Uterus (tissue), 4 donors: ENCODE data around the gene CDC42EP3. TPM values are rescaled to one million over a fixed set of nuclear protein-coding genes. Genes with fewer than 3 reads are reported as not detected.

Experiments
- DNase-seq, 2 donors: peaks; one replicate each; pipeline ENCODE4 v3.0.0-alpha.2; 2019 to 2020
- H3K27ac ChIP-seq, 2 donors: fragments of 200-600 bp; sonication (generic); 1 replicate in 1 of 2; 2 replicates in 1 of 2; pipeline ENCODE4 v1.5.1; 2016 to 2018
- H3K27me3 ChIP-seq, 2 donors: fragments of 200-600 bp; sonication (generic); one replicate each; pipeline ENCODE4 v1.5.1; 2018 to 2019; ENCODE audit warnings: control low read depth in 1 of 2
- H3K36me3 ChIP-seq, 2 donors: fragments of 200-600 bp; sonication (generic); one replicate each; pipeline ENCODE4 v1.5.1; 2019; ENCODE audit warnings: control low read depth in 1 of 2
- H3K4me1 ChIP-seq, 2 donors: fragments of 200-600 bp; sonication (generic); one replicate each; pipeline ENCODE4 v1.5.1; 2018 to 2019; ENCODE audit warnings: control low read depth in 1 of 2
- H3K4me3 ChIP-seq, 2 donors: fragments of 200-600 bp; sonication (generic); 1 replicate in 1 of 2; 2 replicates in 1 of 2; pipeline ENCODE4 v1.5.1; 2018 to 2019; ENCODE audit warnings: mild to moderate bottlenecking in 1 of 2
- H3K9me3 ChIP-seq, 2 donors: fragments of 200-600 bp; sonication (generic); one replicate each; pipeline ENCODE4 v1.5.1; 2019; ENCODE audit warnings: control low read depth in 1 of 2
- POLR2A ChIP-seq, 2 donors: fragments of 450-650 bp; IDR thresholded peaks; one replicate each; pipeline ENCODE4 v1.6.1; 2016; ENCODE audit warnings: antibody characterized with exemption in 2 of 2, mild to moderate bottlenecking in 1 of 2, moderate library complexity in 1 of 2
- intact Hi-C: fragments of 100-400 bp; cut with DNase I; formaldehyde crosslinking; loops from one replicate; pipeline ENCODE4 v1.15.1; 2023; ENCODE audit warnings: low total_unique reads
- total RNA-seq, 4 donors: library from RNA; depleted of rRNA in 3 of 4; stranded (reverse); fragments of >200 nt in 3 of 4; gene quantifications; one replicate each; pipeline versions ENCODE4 v1.1.0 to v1.2.4, GENCODE V29; 2014 to 2023
- TF ChIP-seq, protein P1 (sequence below), 4 experiments: fragments of 200-600 bp in 2 of 4; fragments of 450-650 bp in 2 of 4; sonication (generic) in 2 of 4; IDR thresholded peaks; one replicate each; pipeline ENCODE4 v1.5.1; 2016 to 2019; ENCODE audit warnings: antibody characterized with exemption in 4 of 4, mild to moderate bottlenecking in 2 of 4, moderate library complexity in 1 of 4
- donor health status: DM: yes; HTN: yes; CAD: no.

The CDC42EP3 gene
- total RNA-seq, 4 donors from 2014 or later, result 24.7 to 93.0 (median 57.3) TPM

DNA sequence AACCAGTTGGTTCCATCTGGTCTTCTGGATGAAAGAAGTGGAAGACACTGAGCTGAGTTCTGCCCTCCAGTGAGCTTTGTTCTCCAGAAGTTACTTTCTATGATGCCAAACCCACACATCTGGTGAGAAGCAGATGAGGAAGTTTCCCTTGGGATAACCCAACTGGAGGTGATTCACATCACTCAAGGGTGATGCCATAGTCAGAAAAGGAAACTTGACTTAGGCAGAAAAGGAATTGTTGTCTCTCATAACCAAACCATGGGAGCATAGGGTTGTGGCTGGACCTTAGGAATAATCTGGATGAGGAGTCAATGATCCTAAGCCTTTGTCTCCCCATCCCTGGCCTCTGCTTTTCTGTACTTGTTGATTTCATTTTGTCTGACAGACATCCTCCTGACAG lies 43.7 kb downstream of the CDC42EP3 start:
- Histone ChIP-seq H3K27me3 (no peaks in the 10 kb centered on the region), H3K36me3 (no peaks in the 10 kb centered on the region), H3K4me3 (no peak overlapping the region), H3K4me1 (no peaks in the 10 kb centered on the region), H3K9me3 (no peaks in the 10 kb centered on the region), H3K27ac (no peak overlapping the region)
- intact Hi-C loops, result no loop called here
- no peak for DNase-seq
- TF ChIP-seq, protein P1, sequence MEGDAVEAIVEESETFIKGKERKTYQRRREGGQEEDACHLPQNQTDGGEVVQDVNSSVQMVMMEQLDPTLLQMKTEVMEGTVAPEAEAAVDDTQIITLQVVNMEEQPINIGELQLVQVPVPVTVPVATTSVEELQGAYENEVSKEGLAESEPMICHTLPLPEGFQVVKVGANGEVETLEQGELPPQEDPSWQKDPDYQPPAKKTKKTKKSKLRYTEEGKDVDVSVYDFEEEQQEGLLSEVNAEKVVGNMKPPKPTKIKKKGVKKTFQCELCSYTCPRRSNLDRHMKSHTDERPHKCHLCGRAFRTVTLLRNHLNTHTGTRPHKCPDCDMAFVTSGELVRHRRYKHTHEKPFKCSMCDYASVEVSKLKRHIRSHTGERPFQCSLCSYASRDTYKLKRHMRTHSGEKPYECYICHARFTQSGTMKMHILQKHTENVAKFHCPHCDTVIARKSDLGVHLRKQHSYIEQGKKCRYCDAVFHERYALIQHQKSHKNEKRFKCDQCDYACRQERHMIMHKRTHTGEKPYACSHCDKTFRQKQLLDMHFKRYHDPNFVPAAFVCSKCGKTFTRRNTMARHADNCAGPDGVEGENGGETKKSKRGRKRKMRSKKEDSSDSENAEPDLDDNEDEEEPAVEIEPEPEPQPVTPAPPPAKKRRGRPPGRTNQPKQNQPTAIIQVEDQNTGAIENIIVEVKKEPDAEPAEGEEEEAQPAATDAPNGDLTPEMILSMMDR (IDR thresholded peaks at IDR 0.05), result no peak
- no peak for TF ChIP-seq POLR2A (IDR thresholded peaks at IDR 0.05)

DNA sequence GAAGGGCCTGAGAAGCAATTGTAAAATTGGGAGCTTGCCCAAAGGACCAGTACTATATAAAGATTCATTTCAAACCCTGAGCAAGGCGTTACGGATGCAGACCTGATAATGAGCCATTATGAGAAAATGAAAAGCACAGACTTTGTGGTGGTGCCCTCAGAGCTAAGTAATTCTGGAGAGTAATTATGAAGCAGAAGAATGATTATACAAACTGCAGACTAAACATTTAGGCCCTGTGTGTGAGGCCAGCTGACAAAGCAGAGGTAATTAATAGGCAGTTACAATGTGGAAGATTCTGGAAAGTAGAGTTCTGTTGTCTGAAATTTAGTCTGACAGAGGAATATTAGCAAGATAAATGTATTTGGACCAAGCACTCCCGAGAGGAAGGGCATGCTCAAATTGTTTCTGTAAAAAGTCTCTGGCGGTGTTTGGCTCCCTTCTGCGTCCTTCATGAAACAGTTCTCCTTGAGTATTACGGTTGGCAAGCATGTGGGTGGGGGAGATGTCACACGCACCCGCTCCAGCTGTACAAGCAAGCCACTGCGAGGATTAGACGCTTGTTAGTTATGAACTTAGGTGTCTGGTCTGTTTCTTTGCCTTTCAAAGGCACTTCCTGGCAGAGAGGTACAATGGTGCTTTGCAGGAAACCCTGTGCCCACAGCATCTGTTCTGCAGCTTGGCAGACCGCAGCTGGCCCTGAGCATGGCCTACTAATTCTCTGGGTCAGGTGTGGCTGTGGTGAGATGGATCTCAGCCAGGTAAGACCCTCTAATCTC lies 45.5 kb downstream of the CDC42EP3 start:
- Histone ChIP-seq H3K36me3 (no peaks in the 10 kb centered on the region), H3K4me3 (no peak overlapping the region), H3K4me1 (no peaks in the 10 kb centered on the region), H3K9me3 (no peaks in the 10 kb centered on the region), H3K27me3 (no peaks in the 10 kb centered on the region), H3K27ac (peak overlapping the region; percentile 67 to 68)
- peak in 1 of 2 donors; percentile 49 for DNase-seq
- intact Hi-C loops, result no loop called here
- TF ChIP-seq POLR2A (IDR thresholded peaks at IDR 0.05), result no peak
- TF ChIP-seq, protein P1 (IDR thresholded peaks at IDR 0.05), result no peak

DNA sequence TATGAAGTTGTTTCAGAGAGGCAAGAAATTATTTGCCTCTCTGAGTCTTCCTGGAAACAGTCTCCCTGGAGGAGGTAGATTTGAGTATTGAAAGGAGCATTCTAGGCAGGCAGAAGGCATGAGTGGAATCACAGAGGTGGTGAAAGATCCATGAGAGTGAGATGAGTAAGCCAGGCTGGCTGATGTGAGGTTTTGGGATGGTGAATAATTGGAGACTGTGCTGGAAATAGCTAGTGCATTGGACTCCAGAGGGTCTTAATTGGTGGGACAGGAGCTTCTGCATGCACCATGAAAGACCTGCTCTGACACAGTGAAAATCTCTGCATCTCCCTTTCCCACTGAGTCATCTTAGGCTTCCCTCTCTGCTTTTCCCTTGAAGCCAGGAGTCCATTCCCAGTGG lies 46.3 kb downstream of the CDC42EP3 start:
- intact Hi-C loops, result no loop called here
- peak overlapping the region; percentile 67 to 68 for H3K27ac ChIP-seq
- H3K27me3 ChIP-seq, result no peaks in the 10 kb centered on the region
- no peaks in the 10 kb centered on the region for H3K36me3 ChIP-seq
- no peaks in the 10 kb centered on the region for H3K4me1 ChIP-seq
- TF ChIP-seq, protein P1 (IDR thresholded peaks at IDR 0.05), result no peak
- TF ChIP-seq POLR2A (IDR thresholded peaks at IDR 0.05), result no peak
- no peaks in the 10 kb centered on the region for H3K9me3 ChIP-seq
- DNase-seq, result no peak
- no peak overlapping the region for H3K4me3 ChIP-seq

DNA sequence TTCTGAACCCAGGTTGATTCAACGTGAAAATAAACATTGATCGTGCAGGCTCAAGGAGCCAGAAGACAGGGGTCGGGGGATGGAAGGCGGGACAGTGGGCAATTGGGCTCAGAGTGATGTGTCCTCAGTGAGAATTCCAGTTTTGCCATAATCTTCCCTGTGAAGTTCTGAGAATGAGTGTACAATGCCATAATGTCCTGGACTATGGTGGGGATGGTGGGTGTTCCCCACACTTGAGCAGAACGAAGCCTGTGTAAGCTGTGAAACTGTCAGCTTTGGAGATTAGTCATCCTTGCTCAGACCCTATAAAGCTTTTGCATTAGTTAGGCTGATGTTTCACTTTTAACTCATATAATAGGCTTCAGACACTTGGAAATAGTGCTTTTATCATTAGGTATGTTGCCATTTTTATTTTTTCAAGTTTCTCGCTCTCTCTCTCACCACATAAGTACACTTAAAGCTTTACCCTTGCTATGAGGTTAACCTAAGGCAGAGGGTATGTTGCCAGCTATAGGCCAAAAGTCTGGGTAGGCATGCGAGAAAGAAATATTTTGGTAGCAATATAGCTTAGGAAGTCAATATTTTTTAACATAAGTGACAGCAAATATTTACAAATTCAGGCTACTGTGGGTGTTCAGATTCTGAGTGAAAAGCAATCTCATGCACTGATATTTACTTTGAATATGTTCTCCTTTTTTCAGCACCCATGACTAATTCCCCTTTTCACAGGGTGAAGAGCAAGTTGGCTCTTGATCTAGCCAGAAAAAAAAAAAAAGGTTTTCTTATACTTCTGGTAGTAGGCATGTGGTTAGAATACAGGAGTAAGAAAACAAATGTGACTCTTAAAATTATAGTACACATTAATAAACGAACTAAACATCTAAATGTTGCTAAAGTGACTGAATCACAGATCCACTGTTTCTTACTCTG lies 47.2 kb downstream of the CDC42EP3 start:
- Histone ChIP-seq H3K36me3 (no peaks in the 10 kb centered on the region), H3K4me3 (no peak overlapping the region), H3K4me1 (no peaks in the 10 kb centered on the region), H3K27ac (peak overlapping the region; percentile 67 to 68), H3K9me3 (no peaks in the 10 kb centered on the region), H3K27me3 (no peaks in the 10 kb centered on the region)
- no peak for TF ChIP-seq POLR2A (IDR thresholded peaks at IDR 0.05)
- TF ChIP-seq, protein P1 (IDR thresholded peaks at IDR 0.05), result no peak
- intact Hi-C loops, result no loop called here
- no peak for DNase-seq

DNA sequence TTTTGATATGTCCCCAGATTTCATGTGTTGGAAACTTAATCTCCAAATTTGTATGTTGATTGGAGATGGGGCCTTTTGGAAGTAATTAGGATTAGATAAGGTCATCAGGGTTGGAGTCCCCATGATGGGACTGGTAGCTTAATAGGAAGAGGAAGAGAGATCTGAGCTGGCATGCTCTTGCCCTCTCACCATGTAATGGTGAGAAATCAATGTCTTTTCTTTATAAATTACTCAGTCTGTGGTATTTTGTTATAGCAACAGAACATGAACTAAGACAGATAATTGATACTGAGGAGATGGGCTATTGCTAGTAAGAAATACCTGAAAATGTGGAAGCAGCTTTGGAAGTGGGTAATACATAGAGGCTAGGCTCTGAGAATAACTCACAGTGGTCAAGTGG lies 48.0 kb downstream of the CDC42EP3 start:
- Histone ChIP-seq H3K36me3 (no peaks in the 10 kb centered on the region), H3K9me3 (no peaks in the 10 kb centered on the region), H3K27me3 (no peaks in the 10 kb centered on the region), H3K27ac (peak overlapping the region in 1 of 2 donors; percentile 68), H3K4me3 (no peak overlapping the region), H3K4me1 (no peaks in the 10 kb centered on the region)
- intact Hi-C loops, result no loop called here
- no peak for TF ChIP-seq POLR2A (IDR thresholded peaks at IDR 0.05)
- no peak for DNase-seq
